PFSK-1 (cell line): Measurements from ENCODE around the gene TRPV4.

Experiments
- FOXP2 ChIP-seq: optimal IDR thresholded peaks from 2 replicates; pipeline ENCODE3; 2011; ENCODE audit warnings: borderline replicate concordance, control low read depth, inconsistent platforms; ENCODE audit not compliant: insufficient read depth; ENCODE audit errors: extremely low read length, extremely low read depth
- POLR2AphosphoS5 ChIP-seq: IDR thresholded peaks from 2 replicates; pipeline ENCODE4 v1.6.1; 2012; ENCODE audit warnings: low read depth, mild to moderate bottlenecking, control low read depth, low read length, moderate library complexity
- SIN3A ChIP-seq: IDR thresholded peaks from 2 replicates; pipeline ENCODE4 v1.6.1; 2012; ENCODE audit warnings: mild to moderate bottlenecking, low read length, moderate library complexity, borderline replicate concordance; ENCODE audit not compliant: insufficient read depth
- TAF1 ChIP-seq: IDR thresholded peaks from 2 replicates; pipeline ENCODE4 v1.6.1; 2012; ENCODE audit warnings: low read length, control low read depth, borderline replicate concordance; ENCODE audit not compliant: insufficient read depth
- TF ChIP-seq, protein P1 (sequence below), 2 experiments: IDR thresholded peaks; 2 replicates each; pipeline versions ENCODE4 v1.6.1 to v1.8.0; 2011 to 2012; ENCODE audit warnings: low read depth in 2 of 2, low read length in 2 of 2, control low read depth in 1 of 2, inconsistent platforms in 1 of 2, mild to moderate bottlenecking in 1 of 2, moderate library complexity in 1 of 2; ENCODE audit not compliant: insufficient read depth in 1 of 2

The TRPV4 gene

DNA sequence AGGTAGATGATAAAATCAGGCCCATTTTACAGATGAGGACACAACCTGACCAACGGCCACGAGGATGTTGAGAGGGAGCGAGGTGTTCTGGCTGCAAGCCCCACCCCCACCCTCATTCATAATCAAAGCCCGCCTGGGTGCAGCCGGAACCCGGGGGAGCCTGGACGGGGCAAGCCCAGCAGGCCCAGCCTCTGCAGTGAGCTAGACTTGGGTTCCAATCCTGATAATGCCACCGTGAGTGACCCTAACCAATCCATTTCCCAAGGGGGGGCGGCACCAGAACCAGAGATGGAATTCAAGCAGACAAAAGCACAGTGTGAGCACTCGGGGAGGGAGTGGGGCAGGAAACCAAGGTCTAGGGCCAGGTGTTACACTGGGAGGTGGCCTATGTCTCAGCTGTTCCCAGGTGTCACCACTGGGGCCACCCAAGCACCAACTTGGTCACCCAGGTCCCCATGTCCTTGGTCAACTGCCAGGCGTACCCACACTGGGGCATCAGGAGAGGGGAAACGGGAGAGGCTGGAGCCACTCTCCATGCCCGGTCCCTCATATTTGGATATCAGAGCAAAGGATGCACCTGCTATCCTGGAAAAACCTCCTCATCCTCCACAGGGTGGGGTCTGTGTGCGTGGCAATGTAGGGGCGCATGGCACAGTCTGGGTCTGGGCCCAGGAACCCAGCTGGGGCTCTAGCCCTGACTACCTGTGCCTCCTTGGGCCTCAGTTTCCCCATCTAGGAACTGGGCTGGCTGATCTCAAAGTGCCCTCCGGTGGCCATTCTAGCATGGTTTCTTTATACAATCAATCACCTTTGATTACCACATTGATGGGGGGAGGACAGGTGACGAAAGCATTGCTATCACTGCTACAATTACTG is 61.2 kb downstream of the TRPV4 start:
- TF ChIP-seq FOXP2: no peak
- TF ChIP-seq SIN3A: no peak
- TF ChIP-seq POLR2AphosphoS5: no peak
- TF ChIP-seq, protein P1, sequence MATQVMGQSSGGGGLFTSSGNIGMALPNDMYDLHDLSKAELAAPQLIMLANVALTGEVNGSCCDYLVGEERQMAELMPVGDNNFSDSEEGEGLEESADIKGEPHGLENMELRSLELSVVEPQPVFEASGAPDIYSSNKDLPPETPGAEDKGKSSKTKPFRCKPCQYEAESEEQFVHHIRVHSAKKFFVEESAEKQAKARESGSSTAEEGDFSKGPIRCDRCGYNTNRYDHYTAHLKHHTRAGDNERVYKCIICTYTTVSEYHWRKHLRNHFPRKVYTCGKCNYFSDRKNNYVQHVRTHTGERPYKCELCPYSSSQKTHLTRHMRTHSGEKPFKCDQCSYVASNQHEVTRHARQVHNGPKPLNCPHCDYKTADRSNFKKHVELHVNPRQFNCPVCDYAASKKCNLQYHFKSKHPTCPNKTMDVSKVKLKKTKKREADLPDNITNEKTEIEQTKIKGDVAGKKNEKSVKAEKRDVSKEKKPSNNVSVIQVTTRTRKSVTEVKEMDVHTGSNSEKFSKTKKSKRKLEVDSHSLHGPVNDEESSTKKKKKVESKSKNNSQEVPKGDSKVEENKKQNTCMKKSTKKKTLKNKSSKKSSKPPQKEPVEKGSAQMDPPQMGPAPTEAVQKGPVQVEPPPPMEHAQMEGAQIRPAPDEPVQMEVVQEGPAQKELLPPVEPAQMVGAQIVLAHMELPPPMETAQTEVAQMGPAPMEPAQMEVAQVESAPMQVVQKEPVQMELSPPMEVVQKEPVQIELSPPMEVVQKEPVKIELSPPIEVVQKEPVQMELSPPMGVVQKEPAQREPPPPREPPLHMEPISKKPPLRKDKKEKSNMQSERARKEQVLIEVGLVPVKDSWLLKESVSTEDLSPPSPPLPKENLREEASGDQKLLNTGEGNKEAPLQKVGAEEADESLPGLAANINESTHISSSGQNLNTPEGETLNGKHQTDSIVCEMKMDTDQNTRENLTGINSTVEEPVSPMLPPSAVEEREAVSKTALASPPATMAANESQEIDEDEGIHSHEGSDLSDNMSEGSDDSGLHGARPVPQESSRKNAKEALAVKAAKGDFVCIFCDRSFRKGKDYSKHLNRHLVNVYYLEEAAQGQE (IDR thresholded peaks at IDR 0.05; ENCODE audit: insufficient read depth in 1 of 2, low read depth in 2 of 2, low read length in 2 of 2): no peak
- no peak for TF ChIP-seq TAF1

DNA sequence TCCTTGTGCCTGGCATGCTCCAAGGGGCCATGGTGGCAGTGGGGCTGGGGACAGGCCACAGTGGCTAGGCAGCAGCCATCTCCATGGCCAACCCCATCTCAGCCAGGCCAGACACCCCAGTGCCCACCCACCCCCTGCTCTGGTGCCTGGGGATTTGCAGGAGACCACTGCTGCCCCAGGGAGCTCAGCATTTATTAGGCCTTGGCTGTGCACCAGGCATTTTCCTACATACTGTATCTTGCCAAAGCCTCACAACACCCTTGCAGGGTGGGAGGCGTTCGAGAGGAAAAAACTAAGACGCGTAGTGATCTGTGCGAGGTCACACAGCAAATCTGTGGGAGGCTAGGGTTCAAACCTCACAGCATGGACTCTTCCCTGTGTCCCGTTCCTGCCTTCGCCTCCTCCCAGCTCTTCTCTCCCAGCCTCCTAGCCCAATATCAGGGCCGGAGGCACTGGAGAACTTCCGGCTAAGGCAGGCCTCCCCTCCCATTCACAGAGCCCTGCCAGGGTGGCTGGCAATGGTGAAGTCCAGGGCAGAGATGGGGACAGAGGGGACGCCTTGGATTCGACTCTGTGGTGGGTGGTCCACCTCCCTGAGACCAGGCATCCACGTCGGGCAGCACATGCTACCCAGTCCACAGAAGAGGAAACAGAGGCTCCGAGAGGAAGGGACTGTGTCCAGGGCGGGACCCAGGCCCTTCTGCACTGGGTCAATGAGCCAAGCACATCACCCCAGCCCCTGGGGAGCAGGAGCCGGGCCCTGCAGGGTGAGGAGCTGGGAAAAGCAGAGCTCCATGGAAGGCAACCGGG is 62.1 kb downstream of the TRPV4 start:
- TF ChIP-seq, protein P1 (IDR thresholded peaks at IDR 0.05; ENCODE audit: insufficient read depth in 1 of 2, low read depth in 2 of 2, low read length in 2 of 2): no peak
- TF ChIP-seq POLR2AphosphoS5 (no peak), SIN3A (no peak), TAF1 (no peak), FOXP2 (no peak)

DNA sequence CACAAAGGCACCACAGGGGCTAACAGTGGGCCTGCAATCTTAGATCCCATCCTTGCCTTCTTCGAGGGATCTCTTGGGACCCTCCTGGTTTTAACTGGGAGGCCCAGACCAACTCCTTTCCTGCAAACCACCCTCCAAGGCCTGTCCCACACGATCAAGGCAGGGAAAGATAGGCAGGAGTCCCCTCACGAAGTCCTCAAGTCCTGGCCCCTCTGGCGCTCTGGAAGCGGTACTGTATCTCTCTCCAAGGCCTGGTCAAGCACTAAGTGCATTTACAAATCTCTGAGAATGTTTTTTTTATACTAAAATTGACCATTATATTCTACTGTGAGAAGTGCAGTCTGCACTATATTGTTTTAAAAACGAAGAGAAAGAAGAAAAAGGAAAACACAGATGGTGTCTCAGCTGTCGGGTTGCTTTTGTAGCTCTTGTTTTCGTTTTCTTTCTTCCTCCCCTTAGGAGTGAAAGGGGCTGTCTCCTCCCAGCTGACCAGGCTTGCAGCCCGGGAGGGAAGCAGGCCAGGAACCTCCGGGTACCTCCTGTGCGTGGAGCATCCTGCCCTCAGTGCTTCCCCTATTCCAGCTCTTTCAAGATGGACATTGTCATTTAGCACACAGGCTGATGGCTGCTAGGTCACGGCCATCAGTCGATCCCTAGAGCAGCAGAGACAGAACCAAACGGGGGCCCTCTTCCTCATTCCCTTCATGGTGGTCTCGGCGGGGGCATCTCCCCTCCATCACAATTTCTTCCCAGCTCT is 62.9 kb downstream of the TRPV4 start:
- TF ChIP-seq POLR2AphosphoS5: no peak
- TF ChIP-seq TAF1: no peak

DNA sequence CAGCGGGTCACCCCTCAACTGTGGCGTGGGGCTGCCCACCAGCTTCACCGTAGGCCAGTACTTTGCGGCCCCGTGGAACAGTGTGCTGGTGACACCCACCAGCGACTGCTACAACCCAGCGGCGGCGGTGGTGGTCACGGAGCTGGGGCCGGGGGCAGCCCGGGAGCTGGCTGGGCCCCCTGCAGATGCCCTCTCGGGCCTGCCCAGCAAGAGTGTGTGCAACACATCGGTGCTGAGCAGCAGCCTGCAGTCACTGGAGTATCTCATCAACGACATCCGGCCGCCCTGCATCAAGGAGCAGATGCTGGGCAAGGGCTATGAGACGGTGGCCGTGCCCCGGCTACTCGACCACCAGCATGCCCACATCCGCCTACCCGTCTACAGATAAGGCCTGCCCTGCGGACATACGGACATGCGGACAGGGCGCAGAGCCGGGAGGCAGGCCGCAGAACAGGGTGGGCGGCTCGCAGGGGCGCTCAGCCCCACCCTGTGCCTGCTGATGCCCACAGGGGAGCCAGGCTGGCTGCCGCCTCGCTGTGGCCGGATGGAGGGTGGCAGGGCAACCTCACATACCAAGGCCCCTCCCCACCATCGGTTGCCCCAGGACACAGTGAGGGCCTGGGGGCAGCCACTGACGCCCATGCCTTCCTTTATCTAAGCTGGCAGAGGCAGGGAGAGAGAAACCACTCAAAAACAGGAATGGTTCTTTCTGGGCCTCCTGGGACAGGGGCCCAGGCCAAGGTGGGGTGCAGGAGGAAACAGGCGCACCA is 64.1 kb downstream of the TRPV4 start:
- no peak for TF ChIP-seq FOXP2
- TF ChIP-seq POLR2AphosphoS5: no peak
- TF ChIP-seq TAF1: no peak
- no peak for TF ChIP-seq SIN3A
- TF ChIP-seq, protein P1 (IDR thresholded peaks at IDR 0.05; ENCODE audit: insufficient read depth in 1 of 2, low read depth in 2 of 2, low read length in 2 of 2): no peak
